Cardiac muscle cell (in vitro differentiated cells and primary cell): ENCODE data around the gene PRKACB. TPM values are rescaled to one million over a fixed set of nuclear protein-coding genes. Genes with fewer than 3 reads are reported as not detected.
A peak's percentile ranks its signal among the peaks of the same experiment; 100 is the strongest.

Experiments used
- DNase-seq, 2 donors: peaks; one replicate each; pipeline versions ENCODE4 v3.0.0 to v3.0.0-alpha.2; 2010 to 2017; ENCODE audit warnings: low read depth in 1 of 2, low spot score in 1 of 2
- H3K27ac ChIP-seq: fragments of 200-600 bp; sonication (generic); 2 replicates; pipeline ENCODE4 v1.5.1; 2016
- H3K27me3 ChIP-seq: fragments of 200-600 bp; sonication (generic); 2 replicates; pipeline ENCODE4 v1.6.0; 2016; ENCODE audit warnings: control low read depth
- H3K36me3 ChIP-seq: fragments of 200-600 bp; sonication (generic); 2 replicates; pipeline ENCODE4 v1.5.1; 2016; ENCODE audit warnings: control low read depth
- H3K4me1 ChIP-seq: fragments of 200-600 bp; sonication (generic); 2 replicates; pipeline ENCODE4 v1.8.1; 2017; ENCODE audit warnings: low read depth, mild to moderate bottlenecking, mixed run types
- H3K4me3 ChIP-seq: fragments of 200-600 bp; sonication (generic); 2 replicates; pipeline ENCODE4 v1.5.1; 2016; ENCODE audit warnings: mild to moderate bottlenecking
- H3K9me3 ChIP-seq: fragments of 200-600 bp; sonication (generic); 2 replicates; pipeline ENCODE4 v1.5.1; 2017; ENCODE audit warnings: low read depth, mild to moderate bottlenecking, control low read depth
- CTCF ChIP-seq: IDR thresholded peaks from 2 replicates; pipeline ENCODE4 v1.5.1; 2012; ENCODE audit warnings: low read depth, mild to moderate bottlenecking, low read length
- polyA plus RNA-seq: library from polyadenylated mRNA; unstranded; fragments of >200 nt; fragmentation: Nextera tagmentation; extraction: Ambion mirVana; gene quantifications from 2 replicates; pipeline ENCODE4 v1.2.1, GENCODE V29; 2016
- total RNA-seq: library from RNA; depleted of rRNA; stranded (reverse); fragments of >200 nt; gene quantifications from 2 replicates; pipeline ENCODE4 v1.2.3, GENCODE V29; 2016

PRKACB gene
- total and polyA plus RNA-seq, 2 experiments from 2014 or later: 21.2 to 27.1 TPM

- Histone ChIP-seq H3K27ac (no peak overlapping the region), H3K36me3 (no peaks in the 10 kb centered on the region), H3K4me3 (no peak overlapping the region), H3K27me3 (no peaks in the 10 kb centered on the region), H3K4me1 (peaks cover 11% of the 10 kb centered on the region), H3K9me3 (no peaks in the 10 kb centered on the region)
- no peak for TF ChIP-seq CTCF
- DNase-seq: peak in 1 of 2 donors; percentile 43
Observed at GRCh38 chr1:84164567-84165021, 20.5 kb downstream of the PRKACB start.

GRCh38 chr1:84165601-84166000 is 21.5 kb downstream of the PRKACB start:
- Histone ChIP-seq H3K36me3 (no peaks in the 10 kb centered on the region), H3K27ac (no peak overlapping the region), H3K27me3 (no peaks in the 10 kb centered on the region), H3K4me3 (no peak overlapping the region), H3K9me3 (no peaks in the 10 kb centered on the region), H3K4me1 (peaks cover 11% of the 10 kb centered on the region)
- peak in 1 of 2 donors; percentile 11 for DNase-seq
- no peak for TF ChIP-seq CTCF

- H3K27ac ChIP-seq: no peak overlapping the region
- peaks cover 11% of the 10 kb centered on the region for H3K4me1 ChIP-seq
- no peak for DNase-seq
- no peaks in the 10 kb centered on the region for H3K27me3 ChIP-seq
- no peak overlapping the region for H3K4me3 ChIP-seq
- H3K36me3 ChIP-seq: no peaks in the 10 kb centered on the region
- no peaks in the 10 kb centered on the region for H3K9me3 ChIP-seq
- no peak for TF ChIP-seq CTCF
Observed at GRCh38 chr1:84166797-84167196, 22.7 kb downstream of the PRKACB start.

DNA sequence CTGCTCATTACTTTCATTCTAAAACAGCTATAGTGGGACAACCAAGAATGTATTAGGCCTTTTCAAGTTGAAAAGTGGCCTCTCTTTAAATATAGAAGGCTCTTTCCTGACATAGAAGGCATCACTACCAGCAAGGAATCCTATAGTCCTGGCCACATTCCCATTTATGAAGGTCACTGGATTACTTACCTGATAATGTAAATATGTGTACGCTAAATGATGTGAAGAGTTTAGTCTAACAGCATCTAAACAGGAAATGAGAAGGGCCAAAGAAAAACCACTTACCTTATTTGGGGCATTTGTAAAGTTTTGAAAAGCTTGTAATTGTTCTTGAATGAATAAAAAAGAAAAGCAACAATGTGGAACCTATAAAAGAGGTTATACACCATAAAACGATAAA is 24.7 kb downstream of the PRKACB start:
- Histone ChIP-seq H3K9me3 (no peaks in the 10 kb centered on the region), H3K27ac (no peak overlapping the region), H3K4me3 (no peak overlapping the region), H3K36me3 (no peaks in the 10 kb centered on the region), H3K4me1 (peaks cover 14% of the 10 kb centered on the region), H3K27me3 (no peaks in the 10 kb centered on the region)
- no peak for TF ChIP-seq CTCF
- DNase-seq: no peak

DNA sequence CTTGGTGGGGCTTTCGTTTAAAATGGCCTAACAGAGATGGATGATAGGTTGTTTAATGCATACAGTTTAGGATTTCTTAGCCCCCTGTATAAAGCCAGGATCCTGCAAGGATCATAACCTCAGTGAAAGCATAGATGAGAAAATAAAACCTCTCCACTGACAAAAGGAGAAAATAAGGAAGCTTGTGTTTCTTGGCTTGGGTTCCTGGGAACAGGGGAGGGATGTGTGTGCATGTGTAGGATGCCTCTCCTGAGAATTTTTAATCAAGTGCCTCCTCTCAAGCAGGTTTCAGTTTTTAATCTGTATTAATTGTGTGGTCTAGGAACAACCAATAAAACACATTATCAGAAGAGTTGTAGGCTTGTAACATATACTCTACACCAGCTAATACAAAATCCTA is 26.1 kb downstream of the PRKACB start:
- Histone ChIP-seq H3K36me3 (no peaks in the 10 kb centered on the region), H3K4me1 (peaks cover 11% of the 10 kb centered on the region), H3K9me3 (no peaks in the 10 kb centered on the region), H3K4me3 (no peak overlapping the region), H3K27ac (no peak overlapping the region), H3K27me3 (no peaks in the 10 kb centered on the region)
- DNase-seq: no peak
- no peak for TF ChIP-seq CTCF

GRCh38 chr1:84171481-84171880 is 27.4 kb downstream of the PRKACB start:
- H3K27me3 ChIP-seq: no peaks in the 10 kb centered on the region
- peaks cover 3% of the 10 kb centered on the region for H3K4me1 ChIP-seq
- no peak for TF ChIP-seq CTCF
- no peaks in the 10 kb centered on the region for H3K9me3 ChIP-seq
- DNase-seq: no peak
- no peak overlapping the region for H3K4me3 ChIP-seq
- H3K36me3 ChIP-seq: no peaks in the 10 kb centered on the region
- H3K27ac ChIP-seq: no peak overlapping the region
